NCI-H82 treated with DMSO at 0.1 percent for 48 hours (cell line): ENCODE data around the gene EME2.
"Not testable (repeated sequence)": the region's sequence is repeated elsewhere in the genome, so short reads cannot be mapped to it uniquely, and the experiment has no call there.

Experiments used
- DNase-seq: peaks from one replicate; lab custom pipeline; 2025; ENCODE audit not compliant: unreplicated experiment; lab: John Stamatoyannopoulos, UW

EME2 gene, protein sequence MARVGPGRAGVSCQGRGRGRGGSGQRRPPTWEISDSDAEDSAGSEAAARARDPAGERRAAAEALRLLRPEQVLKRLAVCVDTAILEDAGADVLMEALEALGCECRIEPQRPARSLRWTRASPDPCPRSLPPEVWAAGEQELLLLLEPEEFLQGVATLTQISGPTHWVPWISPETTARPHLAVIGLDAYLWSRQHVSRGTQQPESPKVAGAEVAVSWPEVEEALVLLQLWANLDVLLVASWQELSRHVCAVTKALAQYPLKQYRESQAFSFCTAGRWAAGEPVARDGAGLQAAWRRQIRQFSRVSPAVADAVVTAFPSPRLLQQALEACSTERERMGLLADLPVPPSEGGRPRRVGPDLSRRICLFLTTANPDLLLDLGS

DNA sequence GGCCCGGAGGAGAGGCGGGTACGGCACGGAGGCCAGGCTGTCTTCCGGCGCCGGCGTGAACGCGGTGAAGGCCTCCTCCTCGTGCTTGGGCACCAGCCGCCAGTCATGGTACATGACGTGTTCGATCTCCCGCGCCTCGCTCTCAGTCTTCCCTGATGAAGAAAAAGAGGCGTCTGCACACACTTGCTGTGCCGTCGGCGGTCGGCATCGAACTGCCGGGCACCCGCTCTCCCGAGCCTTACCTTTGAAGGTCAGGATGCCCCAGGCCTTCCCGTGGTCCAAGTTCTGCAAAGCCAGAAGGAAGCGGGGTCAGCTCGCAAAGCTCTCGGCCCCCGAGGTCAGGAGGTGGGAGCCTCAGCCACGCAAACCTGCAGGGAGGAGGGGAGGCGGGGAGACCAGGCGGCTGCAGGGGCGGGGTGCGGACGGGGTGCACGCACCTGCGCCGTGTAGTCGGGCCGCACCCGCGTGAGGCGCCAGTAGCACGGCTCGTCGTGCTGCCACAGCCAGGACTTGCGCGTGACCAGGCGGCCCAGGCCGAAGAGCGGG lies at the start of gene EME2:
TSS of gene EME2 (plus strand) at position 449 of the 546 bp plus-strand sequence. CDS start 418 bp downstream, outside the sequence.
- no peak for DNase-seq

DNA sequence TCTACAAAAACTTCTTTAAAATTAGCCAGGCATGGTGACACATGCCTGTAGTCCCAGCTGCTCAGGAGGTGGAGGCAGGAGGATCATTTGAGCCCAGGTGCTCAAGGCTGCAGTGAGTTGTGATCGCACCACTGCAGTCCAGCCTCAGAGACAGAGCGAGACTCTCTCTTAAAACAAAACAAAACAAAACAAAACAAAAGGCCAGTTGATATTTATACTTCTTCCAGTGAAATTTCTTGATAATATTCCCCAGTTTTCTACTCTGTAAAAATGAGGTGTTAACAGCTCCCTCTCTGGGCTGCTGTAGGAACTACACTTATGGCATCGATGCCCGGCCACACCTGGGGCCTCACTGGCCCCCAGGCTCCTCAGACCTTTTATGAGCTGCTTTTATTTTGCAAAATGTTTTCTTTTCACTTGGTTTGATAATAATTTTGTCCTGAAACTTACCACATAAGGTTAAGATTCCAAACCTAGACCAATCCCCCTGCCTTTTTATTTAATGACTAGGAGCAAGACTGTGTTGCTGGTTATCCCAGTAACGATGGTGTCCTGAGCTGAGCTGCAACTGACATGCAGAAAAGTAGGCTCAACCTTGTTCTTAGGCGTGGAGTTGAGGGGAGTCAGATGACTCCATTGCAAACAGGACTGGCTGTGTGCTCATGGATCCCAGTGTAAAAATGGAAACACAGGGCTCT lies 49.0 kb upstream of the EME2 start:
- no peak for DNase-seq

DNA sequence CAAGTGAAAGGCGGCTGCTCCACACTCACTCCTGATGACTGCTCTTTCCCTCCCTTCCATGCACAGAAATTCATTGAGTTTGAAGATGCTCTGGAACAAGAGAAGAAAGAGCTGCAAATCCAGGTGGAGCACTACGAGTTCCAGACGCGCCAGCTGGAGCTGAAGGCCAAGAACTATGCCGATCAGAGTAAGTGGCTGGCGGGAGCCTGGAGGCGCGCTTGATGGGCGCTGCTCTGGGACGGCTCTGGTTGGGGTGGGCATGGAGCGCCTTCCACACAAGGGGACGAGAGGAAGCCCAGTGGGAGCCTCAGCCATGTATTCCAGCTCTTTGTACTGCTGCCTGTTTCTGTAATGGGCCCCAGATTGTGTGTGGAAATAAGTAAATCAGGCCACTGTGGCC lies 48.1 kb upstream of the EME2 start:
- DNase-seq: no peak

DNA sequence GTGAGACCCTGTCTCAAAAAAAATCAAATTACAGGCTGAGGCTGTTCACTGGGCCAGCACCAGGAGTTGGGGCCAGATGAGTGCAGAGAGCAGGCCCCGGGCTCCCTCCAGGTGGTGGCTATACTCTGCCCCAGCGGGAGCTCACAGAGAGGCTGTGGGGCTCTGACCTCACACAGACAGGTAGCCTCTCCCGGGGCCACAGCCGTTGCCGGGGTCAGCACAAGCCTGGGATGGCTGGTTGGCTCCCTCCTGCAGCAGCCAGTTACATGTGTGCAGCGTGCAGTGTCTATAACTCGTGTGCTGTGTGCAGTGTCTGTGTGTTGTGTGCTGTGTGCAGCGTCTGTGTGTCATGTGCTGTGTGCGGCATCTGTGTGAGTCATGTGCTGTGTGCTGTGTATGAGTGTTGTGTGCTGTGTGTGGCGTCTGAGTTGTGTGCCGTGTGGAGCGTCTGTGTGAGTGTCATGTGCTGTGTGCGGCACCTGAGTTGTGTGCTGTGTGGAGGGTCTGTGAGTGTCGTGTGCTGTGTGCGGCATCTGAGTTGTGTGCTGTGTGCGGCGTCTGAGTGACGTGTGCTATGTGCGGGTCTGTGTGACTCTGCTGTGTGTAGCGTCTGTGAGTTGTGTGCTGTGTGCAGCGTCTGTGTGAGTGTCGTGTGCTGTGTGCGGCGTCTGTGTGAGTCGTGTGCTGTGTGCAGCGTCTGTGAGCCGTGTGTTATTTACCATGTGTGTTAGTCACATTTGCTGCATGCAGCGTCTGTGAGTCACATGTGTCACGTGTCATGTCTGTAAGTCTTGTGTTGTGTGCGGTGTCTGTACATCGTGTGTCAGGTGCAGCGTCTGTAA lies 45.7 kb upstream of the EME2 start:
- DNase-seq: no peak

DNA sequence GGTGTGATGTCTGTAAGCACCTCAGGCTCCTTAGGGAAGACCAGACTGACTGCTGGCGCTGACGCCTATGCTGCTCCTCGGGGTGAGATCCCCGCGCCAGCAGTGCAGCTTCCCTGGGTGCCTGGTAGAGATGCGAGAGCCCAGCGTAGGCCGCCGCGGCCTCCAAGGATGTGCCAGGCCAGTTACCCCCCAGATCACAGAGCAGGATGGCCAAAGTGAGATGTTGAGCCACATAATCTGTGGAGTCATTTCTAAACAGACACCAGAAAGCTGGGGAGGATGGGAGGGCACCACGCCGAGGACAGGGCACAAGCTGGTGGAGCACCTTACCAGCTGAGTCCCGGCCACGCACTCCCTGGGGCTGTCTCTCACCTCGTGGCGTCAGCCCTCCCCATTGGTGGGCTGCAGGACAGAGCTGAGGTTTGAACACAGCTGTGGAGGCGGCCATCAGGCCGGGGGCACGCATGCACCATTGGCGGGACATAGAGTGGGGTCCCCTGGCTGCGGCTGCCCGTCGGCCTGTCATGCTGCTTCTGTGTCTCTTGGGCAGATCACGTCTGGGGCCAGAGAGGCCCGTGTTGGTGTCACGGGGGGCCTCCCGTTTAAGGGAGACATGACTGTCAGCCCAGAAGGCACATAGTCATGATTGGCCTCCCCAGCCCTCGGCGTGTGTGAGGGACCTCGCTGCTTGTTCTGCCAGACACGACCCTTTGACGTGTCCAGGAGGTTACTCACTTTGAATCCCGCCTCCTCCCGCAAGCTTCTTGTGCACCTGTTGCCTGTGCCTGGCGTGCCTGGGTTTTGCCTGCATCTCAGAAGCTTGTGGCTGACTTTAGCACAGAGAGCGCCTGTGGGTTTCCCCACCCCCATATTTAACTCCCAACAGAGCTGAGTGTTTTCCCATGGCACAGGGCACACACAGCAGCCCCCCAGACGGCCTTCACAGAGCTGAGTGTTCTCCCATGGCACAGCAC lies 44.7 kb upstream of the EME2 start:
- DNase-seq: no peak

DNA sequence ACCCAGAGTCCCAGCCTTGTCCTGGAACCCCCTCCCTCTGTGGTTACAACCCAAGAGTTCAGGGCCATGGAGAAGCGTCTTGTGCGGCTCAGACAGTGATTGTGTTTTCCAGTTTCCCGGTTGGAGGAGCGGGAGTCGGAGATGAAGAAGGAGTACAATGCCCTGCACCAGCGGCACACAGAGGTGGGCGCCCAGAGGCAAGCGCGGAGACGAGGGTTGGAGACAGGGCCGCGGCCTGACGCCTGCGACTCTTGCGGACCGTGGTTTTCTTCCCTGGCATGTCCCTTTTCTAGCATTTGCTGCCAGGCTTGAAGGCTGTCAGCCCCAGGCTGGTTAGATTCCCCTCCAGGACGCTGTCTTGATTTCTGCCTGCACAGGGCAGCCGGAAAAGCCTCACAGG lies 43.6 kb upstream of the EME2 start:
- no peak for DNase-seq

DNA sequence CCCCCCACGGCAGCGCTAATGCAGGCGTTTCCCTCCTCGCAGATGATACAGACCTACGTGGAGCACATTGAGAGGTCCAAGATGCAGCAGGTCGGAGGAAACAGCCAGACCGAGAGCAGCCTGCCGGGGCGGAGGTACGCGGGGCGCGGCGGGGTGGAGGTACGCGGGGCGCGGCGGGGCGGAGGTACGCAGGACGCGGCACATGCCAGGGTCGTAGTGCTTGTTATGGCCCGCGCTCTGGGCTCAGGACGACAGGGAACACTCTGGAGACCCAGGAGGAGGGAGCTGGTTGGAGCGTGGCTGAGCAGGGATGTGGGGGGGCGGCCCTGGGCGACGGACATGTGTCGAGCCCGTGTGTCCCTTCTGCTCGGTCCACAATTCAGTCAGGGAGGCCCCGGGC lies 43.2 kb upstream of the EME2 start:
- DNase-seq: no peak

DNA sequence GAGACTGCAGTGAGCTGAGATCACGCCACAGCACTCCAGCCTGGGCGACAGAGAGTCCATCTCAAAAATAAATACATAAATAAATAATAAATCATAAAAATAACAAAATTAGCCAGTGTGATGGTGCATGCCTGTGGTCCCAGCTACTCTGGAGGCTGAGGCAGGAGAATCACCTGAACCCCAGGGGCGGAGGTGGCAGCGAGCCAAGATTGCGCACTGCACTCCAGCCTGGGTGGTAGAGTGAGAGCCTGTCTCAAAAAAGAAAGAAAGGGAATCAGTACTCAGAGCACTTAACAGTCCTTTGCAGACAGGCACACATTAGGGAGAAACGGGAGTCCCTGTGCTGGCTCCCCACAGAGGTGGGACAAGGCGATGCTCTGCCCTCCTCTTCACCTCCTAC lies 41.5 kb upstream of the EME2 start:
- DNase-seq: no peak

DNA sequence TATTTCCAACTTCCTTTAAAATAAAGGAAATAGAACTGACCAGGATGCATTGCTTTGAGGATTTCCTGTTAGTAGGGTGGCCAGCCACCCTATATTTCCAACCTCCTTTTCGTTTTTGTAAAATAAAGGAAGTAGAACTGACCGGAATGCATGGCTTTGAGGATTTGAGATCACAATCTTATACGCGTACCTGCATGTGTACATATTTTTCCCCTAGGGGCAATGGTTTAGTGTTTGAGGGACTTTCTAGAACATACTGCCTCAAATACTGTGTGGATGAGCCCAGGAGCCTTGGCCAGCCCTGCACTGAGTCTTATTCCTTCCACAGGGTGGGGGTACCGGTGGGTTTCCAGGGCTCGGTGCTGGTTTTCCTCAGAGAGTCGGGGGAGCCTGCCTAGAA lies 41.0 kb upstream of the EME2 start:
- no peak for DNase-seq

DNA sequence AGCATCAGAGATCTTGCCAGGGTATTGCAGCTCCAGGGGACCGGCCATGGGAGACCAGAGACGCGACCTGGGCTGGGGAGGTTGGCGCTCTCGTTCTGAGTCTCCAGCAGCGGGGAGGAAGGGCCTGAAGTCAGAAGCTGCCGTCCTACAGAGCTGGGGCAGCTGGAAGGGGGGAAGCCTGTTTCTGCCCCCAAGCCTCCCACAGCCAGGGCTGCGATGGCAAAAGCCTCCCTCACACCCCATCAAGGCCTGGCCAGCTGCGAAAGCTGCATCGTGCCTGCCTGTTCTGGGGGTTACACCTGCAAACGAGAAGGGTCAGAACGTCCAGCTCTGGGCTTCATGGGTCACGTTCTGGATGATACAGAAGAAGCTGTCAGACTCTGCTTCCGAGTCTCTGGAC lies 40.5 kb upstream of the EME2 start:
- DNase-seq: no peak

DNA sequence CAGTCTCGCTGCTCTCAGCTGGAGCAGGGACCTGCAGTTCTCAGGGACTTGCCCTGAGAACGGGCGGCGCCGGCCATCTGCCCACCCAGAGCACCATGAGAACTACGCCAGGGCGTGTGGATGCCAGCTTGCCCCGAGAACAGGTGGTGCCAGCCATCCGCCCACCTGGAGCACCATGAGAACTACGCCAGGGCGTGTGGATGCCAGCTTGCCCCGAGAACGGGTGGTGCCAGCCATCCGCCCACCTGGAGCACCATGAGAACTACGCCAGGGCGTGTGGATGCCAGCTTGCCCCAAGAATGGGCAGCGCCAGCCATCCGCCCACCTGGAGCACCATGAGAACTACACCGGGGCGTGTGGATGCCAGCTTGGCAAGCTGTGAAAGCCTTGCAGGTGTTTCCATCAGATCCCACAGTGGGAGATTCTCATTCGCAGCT lies 40.0 kb upstream of the EME2 start:
- DNase-seq: not testable (repeated sequence)

DNA sequence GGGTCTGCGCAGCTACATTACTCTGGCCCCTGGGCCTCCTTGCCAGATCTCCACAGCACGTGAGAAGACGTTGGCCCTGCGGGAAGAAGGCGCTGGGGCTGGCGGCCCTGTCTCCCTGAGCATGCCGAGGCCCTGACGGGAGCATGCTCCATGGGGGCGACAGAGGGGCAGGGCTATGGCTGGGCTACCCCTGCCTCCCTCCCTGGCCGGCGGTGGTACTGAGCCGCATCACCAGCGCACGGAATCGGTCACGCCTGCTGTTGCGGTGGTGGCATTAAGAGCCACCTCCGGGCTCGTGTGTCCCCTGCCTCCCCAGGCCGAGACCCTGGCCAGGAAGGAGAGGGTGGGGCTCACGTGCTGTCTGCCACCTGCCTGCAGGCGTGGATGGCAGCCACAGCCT lies 38.5 kb upstream of the EME2 start:
- DNase-seq: no peak

DNA sequence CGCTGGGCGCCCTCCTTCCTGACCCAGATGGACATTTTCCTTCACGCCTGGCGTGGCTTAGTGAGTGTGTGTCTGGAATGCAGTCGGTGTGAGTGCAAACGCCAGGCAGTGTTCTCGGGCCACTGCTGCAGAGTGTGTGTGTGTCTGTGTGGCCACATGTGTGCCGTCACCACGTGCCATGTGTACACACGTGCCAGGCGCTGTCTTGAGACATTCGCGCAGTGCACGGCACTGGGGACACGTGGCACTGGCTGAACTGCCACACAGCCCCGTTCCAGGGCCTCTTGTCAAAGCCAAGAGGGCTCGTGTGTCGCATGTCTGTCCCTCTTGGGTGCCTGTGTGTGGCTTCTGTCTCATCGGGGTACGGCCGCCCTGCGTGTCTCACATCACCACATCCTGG lies 37.8 kb upstream of the EME2 start:
- DNase-seq: no peak

DNA sequence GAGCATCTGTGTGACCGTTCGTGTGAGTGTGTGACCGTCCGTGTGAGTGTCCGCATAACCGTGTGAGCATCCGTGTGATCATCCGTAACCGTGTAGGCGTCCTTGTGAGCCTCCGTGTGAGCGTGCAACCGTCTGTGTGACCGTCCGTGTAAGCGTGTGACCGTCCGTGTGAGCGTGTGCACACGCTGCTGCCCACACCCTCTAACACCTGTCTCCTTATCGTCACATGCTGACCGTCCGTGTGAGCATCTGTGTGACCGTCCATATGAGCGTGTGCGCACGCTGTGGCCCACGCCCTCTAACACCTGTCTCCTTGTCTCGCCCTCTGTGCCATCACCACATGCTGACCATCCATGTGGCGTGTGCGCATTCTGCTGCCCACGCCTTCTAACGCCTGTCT lies 32.4 kb upstream of the EME2 start:
- DNase-seq: no peak

DNA sequence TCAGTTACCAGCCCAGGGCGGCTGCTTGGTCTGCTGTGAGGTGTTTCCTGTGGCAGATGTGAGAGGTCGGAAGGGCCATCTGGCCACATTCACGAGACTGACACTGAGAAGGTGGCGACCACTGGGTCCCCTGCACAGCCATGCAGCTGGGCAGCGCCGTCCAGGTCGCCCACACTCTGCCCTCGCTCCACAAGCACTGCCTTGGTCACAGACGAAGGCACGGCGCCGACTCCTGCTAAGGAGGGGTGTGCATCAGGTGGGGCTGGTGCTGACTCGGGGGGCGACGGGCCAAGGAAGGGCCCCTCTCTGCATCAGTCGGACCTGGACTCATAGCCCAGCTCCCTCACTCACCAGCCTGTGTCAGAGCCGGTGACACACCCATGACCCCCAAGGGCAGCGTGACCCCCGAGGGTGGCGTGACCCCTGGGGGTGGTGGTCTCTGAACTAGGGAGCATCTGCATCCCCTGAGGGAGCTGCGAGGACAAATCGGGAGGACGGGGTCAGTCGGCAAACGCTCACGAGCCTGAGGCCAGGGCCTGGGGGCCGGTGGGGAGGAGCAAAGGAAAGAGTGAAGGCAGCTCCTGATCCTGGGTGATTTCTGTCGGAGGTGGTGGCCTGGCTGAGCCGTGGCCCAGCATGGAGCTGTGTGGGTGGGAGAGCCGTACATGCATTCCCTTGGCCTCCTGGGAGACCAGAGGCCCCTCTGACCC lies 31.7 kb upstream of the EME2 start:
- DNase-seq: no peak

DNA sequence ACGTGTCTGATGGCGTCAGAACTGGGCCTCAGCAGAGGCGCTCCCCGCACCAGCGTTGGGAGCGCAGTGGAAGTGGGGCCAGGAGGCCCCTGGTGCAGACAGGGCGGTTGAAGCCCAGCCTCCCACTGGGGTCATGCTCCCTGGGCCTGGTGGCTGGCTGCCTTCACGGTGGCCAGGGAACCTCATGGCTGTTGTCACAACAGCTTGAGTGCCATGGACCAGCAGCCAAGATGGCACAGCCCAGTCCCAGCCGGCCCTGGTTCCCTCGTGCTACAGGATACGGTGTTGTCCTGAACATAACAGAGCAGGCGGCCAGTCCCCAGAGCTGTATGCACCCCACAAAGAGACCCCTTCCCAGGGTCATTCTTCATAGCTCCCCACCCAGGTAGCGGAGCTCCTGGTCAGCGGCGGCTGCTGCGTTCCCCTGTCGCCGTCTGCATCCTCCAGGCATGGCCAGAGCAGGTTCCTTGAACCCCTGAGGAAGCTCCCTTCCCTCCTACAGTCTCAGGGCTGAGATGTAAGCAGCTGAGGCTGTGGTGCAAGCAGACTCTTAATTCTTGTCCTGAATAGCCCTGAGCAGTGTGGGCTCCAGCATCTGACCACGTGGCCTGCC lies 31.0 kb upstream of the EME2 start:
- DNase-seq: no peak

DNA sequence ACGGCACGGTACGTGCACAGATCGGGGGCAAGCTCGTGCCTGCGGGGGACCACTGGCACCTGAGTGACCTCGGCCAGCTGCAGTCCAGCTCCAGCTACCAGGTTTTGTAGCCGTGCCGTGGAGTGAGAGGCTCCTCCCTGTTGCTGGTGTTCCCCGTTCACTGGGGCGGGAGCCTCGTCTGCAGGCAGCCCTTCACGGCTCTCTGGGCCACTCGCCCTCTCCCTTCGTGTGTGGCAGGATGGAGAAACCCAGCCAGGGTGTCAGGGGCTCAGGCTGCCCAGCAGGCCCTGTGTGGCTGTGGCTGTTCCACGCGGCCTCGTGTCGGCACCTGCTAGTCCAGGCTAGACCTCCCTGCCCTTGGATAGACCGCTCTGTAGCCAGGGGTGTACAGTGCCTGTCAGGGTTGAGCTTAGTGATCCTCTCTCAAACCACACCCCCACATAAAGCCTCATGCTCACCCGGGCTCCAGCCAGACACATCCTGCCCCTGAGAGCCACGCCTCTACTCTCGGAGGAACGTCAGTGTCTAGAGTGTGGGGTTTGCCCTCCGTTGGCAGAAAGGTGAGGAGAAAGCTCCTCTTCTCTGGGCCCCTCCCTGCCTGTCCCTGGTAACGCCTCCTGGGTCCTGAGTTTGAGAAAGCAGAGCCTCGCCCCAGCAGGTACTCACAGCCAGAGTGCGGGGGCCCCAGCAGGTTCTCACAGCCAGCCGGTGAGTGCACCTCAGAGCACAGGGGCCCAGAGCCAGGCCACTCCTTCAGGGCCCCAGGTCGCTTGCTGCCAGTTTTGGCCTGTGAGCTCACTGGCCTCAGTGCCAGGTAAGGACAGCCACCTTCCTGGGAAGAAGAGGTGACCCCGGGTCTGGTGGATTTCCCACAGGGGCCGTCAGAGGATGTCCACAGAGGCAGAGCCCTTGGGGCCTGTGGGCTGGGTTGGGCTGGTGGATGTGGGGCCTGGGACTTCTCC lies 29.0 kb upstream of the EME2 start:
- no peak for DNase-seq

DNA sequence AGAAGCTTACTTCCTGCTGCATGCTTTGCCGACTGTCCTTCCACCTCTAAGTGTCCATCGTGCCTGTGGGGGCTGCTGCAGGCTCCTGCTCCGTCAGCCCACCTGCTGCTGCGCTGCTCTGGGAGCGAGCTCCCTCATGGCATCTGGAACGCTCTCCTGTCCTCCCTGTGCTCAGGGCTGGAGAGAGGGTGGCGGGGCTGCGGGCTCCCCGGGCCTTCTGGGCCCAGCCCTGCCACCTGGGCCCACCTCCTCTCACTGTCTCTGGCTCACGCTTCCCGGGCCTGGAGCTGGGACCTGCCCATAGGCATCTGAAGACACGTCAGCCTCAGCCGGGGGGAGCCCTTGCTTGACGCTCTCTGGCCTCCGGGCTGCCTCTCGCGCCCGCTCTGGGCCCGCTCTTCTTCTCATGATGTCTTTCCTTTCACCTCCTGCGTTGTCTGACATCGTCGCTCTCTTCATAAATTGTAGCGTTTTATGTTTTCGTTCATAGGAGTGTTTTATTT lies 28.2 kb upstream of the EME2 start:
- no peak for DNase-seq
